GM21390 (cell line): ENCODE data around the gene MORC1.
"Not testable (repeated sequence)": the region's sequence is repeated elsewhere in the genome, so short reads cannot be mapped to it uniquely, and the experiment has no call there.

ENCODE experiments used
- ATAC-seq: cut with Tn5 transposase; IDR thresholded peaks from one replicate; pipeline ENCODE4 v1.9.1; 2021; ENCODE audit not compliant: unreplicated experiment

Gene MORC1

DNA sequence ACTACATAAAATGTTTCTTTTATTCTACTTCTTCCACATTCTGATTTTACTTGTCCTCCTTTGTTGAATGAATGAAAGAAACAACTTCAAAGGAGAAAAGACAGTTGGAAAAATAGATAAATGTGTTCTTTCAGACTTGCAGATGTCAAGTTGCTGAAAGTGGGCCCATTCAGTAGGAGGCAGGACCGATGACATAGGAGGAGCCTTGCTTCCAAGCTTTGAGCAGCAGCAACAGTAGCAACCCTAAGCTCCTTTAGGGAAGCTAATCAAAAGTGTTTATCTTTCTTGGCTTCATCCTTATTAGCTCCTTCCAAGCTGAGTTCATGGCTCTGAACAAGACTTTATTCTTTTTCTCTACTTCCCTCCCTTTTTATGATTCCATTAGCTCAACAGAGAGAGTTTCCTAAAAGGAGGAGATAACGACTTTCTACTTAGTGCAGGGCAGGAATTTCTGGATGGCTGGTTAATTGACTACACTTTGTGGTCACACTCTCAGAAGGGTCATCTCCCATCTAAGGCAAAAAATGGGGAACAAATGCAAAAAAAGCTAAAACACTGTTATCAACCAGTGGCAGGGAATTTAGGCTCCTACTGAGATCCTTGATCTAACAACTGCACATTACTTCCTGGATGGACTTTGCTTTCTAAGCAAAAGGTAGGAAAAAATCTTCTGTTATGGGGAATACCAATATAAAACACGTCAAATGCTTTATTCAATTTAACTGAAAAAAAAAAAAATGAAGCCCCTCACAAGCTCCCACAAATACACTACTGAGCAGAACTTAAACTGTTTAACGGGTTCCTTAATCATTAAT lies 4.8 kb downstream of the MORC1 start:
- ATAC-seq = no peak

DNA sequence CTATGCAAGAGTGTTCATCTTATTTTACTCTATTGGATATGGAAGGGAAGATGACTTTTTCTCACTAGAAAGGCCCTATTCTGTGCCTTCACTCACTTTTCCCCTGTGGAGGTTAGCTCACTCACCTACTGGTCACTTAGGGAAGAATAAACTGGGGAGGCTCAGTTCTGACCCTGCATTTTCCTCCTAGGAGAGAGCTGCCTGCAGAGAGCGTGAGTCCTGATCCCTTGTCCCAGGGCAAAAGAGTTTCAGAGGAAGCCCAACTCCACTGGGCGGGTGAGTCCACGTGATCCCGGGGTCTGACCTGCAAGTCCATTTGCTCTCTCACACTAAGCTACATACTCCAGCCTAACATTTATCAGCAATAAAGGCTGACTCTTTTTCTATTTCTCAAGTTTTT lies 8.4 kb downstream of the MORC1 start:
- ATAC-seq = no peak

DNA sequence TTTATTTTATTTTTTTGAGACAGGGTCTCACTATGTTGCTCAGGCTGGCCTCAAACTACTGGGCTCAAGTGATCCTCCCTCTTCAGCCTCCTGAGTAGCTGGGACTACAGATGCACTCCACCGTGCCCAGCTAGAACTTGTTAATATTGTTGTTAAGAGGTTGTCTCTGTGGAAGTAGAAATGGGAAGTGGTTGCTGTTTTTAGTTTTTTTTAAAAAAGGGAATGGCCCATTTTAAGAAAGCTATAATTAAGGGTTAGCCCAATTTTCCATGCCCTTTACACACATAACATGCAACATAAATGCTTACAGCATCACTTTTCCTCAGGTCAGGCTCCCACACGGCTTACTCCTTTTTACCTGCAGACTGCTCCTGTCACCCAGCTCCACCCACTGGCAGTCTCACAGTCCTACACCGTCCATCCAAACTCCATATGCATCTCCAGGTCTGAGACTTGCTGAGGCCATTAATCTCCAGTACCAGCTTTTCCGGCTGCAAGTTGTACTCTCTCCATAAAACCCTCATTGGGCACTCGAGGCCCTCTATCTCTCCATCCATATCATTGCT lies 19.8 kb downstream of the MORC1 start:
- no peak for ATAC-seq

DNA sequence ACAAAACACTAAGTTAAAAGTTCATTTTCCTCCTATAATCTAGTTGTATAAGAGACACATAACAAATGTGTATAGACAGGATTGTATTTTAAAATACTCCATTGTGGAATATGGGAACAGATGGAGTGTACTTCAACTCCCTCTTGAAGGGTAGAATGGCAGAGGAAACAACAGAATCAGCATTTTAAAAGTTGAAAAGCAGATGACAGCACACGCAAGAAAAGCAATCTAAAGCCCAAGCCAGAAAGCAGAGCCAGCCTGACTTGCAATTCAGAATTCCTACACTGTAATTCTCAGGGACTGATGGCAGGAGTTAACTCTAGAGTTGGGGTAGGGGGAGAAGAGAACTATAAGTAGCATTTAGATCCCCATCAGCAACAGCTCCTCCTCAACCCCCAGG lies 22.8 kb downstream of the MORC1 start:
- ATAC-seq = no peak

DNA sequence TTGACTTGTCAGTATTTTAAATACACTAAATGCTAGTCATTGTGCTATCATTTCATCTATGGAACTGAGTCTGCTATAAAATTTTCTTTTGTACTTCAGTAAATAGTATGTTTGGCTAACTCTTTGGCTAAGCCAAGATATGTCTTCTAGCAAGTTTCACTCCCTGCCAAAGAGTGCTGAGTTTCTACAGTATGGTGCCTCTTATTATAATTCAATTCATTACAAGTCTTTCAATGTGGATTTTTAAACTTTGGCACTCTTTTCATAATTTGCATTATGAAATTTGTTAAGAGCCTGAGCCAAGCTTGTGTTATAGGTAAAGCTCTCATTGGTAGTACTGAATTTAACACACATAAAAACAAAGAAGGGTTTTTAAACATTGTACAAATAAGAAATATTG lies 24.4 kb downstream of the MORC1 start:
- no peak for ATAC-seq

DNA sequence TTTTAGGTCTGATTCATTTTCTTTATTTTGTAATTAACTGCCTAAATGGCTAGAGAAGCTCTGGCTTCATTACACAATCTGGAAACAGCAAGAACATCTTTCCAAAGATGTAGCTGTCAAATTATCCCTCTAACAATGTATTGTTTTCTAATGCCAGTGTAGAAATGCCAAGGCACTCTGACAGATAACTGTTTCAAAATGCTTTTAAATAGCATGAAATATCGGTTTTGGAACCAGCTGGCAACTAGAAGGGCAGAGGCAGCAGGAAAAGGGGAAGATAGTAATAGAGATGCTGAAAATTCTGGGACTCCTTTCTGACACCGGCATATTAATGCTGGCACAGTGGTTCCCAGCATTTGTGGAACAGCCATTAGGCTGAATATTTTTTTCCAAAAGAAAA lies 26.1 kb downstream of the MORC1 start:
- ATAC-seq = no peak

DNA sequence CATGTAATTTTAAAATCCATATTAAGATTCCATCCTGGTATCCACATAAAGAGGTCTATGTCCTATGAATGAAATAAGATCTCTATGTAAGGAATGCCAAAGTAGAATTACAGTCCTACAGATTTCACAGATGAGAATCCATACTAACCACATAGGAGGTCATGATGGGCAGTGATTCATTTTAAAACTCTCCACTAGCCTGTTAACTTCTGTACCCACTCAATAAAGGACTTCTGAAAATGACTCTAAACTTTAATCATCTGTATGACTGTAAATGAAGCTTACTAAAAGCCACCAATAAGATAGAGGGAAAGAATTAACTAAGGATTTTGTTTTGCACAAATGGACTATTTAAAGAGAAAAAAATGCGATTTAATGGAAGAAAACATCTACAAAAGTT lies 28.7 kb downstream of the MORC1 start:
- no peak for ATAC-seq

DNA sequence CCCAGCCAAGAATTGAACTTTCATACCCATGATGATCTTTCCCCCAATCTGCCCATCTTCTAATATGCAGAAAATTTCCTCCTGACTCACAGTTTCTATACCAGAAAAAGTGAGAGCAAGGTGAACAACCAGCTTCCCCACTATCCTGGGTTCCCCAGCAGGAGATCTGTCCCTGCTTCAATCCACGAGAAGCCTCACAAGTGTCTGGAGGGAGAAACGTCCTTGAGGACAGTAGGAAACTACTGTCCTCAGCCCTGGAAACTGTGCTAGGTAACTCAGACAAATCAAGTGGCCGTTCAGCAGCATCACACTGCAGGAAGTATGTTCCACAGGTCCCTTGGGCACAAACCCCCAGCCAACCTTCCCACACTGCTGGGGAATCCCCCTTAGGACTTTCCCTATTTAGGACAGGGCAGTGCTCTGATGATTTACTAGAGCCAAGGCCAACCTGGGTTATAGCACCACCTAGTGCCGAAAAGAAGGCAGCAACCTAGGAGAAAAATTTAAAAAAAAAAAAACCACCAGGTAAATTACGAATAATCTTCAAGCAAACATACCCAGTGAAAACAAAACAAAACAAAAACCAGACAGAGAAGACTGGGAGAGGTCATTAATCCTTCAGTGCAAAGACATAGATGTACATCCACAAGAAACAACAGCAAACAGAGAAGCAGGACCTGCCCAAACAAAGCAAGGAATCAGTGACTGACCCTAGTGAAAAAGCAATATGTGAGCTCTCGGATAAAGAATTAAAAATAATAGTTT lies 36.0 kb downstream of the MORC1 start:
- peak; percentile 96 for ATAC-seq

DNA sequence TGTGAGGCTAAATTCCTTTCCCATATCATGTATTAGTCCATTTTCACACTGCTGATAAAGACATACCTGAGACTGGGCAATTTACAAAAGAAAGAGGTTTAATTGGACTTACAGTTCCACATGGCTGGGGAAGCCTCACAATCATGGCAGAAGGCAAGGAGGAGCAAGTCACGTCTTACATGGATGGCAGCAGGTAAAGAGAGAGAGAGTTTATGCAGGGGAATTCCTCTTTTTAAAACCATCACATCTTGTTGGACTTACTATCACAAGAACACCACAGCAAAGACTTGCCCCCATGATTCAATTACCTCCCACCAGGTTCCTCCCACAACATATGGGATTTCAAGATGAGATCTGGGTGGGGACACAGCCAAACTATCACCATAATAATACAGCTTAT lies 37.8 kb downstream of the MORC1 start:
- not testable (repeated sequence) for ATAC-seq

DNA sequence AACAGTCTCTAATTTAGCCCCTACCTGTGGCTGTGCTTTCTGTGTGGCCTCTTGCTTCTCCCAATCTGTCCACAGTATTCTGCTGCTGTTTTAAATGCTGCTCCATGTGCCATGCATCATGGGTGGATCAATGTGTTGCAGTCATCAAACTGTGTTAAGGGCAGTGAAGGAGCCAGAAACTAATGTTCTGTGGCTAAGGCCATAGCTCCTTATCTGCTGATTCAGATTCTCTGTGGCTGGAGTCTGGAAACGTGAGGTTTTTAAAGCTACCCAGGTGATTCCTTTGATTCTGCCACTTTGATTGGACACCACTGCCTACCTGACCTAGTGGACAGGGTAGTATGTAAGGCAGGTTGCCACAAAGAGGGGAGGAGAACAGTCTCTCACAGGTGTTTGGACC lies 44.8 kb downstream of the MORC1 start:
- no peak for ATAC-seq

DNA sequence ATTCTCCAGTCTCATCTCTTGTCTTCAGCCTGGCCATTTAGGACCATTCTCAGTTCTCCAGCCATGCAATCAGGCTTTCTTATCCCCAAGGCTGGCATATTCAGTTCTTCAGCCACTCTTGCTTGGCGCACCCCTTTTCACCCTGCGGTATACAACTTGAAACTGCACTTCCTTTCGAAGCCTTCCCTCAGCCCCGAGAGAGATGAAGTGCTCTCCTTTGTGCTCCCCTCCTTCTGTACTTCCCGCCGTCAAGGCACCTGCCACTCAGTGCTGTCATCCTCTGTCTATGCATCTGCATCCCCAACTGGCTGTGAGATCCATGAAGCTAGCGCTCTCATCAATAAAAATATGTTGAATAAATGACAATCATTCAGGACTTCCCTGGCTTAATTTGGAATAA lies 45.7 kb downstream of the MORC1 start:
- peak; percentile 88 for ATAC-seq

DNA sequence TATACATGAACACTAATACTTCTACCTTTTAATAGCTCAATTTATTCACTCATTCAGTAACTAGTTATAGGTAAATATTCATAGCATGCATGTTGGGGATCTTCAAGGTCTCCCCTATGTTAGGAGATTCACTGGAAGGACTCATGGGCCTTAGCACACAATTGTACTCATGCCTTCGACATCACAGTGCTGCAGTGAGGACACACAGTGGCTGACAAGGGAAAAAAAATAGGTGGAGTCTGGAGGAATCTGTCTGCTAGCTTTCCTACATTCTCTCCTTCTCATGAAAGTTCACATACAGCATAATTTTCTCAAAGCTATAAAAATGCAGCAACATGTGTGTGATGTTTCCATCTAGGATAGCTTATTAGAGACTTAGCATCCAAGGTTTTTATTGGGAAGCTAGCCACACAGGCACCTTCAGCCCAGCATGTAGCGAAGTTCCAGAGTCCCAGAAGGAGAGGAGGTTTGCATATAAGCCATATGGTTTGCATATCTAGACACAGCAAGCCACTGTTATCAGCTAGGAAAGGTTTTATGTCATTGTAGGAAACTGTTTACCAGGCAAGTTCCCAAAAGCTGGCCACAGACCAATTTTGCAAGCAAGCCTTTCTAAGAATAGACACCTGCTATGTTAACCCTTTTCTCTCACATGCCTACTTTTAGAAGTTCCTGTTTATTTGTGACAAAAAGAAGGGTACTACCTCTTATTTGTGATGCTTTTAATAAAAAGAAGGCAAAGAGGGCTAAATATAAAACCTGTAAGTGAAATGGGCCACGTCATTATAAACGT lies 46.4 kb downstream of the MORC1 start:
- ATAC-seq = peak; percentile 62

DNA sequence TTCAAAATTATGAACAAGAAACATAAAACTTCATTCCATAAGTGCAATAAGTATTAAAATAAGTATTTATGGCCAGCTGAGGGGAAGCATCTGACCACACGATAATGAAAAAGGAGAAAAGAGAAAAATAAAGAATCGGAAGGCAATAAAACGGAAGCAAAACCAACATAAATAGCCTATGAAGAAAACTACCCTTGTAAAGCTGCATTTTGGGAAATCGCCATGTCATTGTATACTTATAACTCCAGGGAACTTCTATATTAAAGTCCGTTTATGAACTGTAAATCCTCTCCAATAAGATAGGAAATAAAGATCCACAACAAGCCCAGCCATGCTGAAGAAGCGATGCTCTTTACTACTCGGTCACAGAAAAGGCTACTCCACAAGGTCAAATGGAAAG lies 47.7 kb downstream of the MORC1 start:
- ATAC-seq = no peak

DNA sequence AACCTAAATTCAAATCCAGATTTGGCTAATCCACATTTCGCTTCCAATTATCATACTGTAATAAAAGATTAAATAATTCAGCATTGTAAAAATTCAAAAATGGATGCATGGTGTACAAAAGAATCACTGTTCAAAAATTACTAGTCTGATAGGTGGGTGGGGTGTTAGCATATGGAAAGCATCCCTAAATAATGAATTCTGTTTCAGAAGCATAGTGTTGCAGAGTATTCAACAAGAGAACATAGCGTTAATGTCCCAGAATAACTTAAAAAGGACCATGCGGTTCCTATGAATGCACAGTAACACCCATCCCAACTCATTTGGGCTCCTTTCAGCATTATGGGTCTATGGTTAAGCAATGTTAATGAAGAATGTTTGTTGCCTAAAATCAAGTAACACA lies 51.1 kb downstream of the MORC1 start:
- ATAC-seq = no peak

DNA sequence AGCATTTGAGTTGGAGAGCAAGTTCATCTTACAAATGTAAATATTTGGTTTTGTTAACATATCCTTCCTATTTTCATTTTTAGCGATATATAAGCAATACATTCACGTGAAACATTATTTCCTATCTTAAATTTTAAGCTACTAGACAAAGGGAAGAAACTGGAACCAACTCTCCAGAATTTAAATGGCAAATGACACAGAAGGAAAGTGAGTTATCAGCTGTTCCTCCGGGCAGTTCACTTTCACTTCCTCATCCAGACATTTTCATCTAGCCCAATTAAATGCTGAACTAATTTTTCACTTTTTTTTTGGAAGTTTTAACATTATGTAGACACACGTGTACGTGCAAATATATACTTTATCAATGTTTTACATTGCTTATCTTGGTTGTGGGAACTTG lies 58.7 kb downstream of the MORC1 start:
- ATAC-seq = peak; percentile 87

DNA sequence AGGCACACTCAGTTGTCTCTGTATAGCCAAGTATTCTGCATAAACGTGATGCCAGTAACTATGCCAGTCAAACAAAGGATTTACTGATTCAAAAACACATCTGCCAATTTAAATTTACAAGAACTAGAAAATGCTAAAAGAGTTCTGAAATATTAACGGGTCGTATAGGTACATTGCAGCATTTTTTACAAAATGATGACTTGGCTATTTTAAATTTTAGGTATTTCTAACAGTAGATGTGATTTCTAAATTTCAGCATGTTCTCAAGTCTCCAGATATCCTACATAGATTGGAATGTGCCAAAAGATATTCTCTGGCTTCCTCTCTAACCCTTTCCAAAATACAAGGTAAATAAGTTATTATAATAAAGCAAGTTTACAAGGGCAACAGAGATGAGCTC lies 60.3 kb downstream of the MORC1 start:
- no peak for ATAC-seq

DNA sequence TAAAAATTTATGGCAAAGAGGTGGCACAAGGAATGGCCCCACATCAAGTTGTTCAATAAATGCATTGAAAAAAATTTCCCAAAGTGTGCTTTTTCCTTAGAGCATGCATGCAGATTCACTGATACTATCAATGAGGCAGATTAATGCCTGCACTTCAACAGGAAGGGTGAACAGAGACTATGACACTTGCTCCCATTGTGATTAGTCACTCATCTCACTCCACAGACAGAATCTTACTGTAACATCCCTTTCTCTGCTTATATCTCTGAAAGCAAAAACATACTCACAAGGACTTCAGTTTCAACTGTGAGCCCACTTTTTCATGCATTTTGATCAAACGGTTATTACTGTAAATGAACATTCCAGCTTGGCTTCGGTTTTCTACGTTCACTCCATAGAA lies 60.9 kb downstream of the MORC1 start:
- ATAC-seq = no peak

DNA sequence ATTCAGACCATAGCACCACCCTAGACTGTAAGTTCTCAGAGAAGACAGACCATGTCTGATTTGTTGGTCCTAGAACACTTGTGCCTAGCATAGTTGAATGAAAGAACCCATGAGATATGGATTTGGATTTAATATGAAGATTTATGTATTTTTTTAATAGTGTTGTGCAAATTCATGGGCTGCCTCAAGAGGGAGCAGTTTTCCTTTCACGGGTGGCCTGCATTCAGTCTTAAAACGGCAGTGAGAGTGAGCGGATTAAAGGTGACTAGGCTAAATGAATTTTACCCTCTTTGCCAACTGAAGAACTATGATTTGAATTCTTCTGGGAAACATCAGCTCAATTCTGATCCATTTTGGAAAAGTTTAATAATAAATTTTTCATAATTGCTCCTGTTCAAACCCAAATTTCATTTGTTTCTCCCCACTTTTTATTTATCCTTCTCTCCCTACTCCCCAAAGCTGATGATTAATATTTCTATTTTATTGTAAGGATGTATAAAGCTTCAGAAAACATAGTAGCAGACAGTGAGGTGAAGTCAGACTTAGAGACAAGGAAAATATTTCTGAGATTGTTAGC lies 67.3 kb downstream of the MORC1 start:
- ATAC-seq = peak; percentile 80

DNA sequence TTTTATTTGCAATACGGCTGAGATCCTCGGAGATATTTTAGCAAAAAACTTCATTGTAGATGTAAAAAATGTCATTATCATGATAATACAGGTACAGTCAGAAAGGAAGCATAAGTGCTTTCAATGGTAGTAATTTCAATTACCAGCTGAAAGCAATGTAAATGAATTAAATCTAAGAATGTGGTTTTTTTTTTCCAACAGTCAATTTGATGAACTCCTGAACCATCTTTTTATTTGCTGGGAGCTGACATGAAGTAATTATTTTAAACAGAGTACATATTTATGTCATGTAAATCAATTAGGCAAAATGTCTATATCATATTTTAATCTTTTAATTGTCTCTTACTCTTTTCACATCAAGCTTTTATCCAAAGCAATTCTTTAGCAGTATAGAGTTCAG lies 70.6 kb downstream of the MORC1 start:
- ATAC-seq = no peak

DNA sequence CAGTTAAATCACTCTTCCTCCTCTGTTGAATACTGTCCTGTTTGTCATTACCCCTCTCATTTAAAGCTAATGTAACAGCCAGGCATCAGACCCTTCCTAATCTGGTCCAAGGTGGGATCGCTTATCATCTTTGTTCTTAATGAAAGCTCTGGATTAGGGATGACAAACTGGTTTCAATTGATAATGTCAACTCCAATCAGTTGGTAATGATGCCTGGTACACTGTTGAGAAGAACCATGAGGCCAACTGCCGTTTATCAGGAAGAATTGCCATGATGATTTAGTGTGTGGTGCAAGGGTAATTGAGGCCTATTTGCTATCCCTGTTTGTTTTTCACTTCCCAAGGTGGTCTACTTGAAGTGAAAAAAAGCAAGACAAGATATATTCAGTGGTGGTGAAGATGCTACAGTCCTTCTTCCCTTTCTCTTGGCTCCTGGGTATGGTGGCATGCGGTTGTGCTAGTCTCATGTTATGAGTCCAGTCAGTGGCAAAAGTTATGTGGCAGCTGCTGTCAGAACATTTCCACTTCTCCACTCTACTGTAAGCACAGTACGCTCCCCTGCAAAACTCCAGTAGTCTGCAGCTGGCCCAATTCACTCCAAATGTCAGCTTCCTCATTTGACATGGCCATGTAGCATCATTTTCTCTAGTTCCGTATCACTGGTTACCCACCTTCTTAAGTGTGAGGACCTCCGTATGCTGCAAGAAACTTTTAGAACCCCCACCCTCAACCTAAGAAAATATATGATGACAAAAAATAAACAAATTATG lies 72.5 kb downstream of the MORC1 start:
- ATAC-seq = no peak
